Stimulated activated CD8-positive, alpha-beta memory T cell treated with anti-CD3 and anti-CD28 coated beads, Interleukin-7, amount 100 ng/mL, for 48 hours (primary cell): Measurements from ENCODE around the gene NUP85.
"Not testable (repeated sequence)": the region's sequence is repeated elsewhere in the genome, so short reads cannot be mapped to it uniquely, and the experiment has no call there.

Experiments used
- DNase-seq, 2 donors: peaks; one replicate each; pipeline ENCODE4 v3.0.0-alpha.2; 2020; ENCODE audit warnings: low read depth in 1 of 2; ENCODE audit errors: extremely low read depth in 1 of 2

NUP85 gene

DNA sequence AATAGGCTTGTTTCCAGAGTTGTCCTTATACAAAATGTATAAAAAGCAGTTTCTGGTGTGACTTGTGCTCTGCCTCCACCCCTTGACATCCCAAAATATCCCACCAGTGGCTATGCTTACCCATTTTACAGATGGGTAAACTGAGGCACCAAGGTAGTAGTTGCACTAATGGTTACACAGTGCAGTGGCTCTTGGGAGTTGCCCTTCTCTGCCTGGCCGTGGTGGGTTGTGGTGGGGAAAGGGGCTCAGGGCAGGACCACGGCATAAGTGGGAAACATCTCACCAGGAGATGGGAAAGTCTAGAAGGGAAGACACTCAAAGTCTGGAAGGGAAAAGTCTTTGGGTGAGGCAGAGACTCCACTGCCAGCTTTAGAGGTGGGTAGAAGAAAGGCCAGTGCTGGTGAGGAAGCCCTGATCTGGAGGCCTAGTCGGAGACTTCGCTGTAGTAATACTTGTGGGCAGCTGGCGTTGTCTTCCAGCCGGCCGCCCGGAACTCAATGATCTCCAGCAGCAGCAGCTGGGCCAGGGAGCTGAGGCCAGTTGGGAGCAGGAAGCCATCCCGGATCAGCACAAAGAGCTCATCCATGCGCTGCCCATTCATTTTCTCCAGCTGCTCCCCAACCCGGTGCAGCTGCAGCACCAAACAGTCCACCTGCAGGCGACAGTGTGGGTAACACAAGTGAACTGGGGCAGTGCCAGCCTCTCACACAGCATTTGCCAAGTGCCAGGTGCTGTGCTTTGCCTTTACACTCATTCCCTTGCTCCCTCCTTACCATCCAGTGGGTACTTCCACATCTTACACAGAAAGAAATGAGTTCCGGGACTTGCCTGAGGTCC, 61.1 kb downstream of the NUP85 start:
- no peak for DNase-seq

DNA sequence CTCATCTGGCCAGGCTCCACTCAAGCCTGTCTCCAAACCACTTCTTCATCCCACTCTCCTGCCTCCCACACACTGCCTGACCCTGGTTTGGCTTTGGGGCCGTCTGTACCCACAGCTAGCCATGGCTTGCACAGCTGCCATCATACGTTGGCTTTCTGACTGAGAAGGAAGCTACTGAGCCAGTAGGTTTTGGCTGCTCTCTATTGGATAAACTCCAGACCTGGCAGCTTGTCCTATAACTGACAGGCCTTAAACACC, 61.6 kb downstream of the NUP85 start:
- DNase-seq = no peak

DNA sequence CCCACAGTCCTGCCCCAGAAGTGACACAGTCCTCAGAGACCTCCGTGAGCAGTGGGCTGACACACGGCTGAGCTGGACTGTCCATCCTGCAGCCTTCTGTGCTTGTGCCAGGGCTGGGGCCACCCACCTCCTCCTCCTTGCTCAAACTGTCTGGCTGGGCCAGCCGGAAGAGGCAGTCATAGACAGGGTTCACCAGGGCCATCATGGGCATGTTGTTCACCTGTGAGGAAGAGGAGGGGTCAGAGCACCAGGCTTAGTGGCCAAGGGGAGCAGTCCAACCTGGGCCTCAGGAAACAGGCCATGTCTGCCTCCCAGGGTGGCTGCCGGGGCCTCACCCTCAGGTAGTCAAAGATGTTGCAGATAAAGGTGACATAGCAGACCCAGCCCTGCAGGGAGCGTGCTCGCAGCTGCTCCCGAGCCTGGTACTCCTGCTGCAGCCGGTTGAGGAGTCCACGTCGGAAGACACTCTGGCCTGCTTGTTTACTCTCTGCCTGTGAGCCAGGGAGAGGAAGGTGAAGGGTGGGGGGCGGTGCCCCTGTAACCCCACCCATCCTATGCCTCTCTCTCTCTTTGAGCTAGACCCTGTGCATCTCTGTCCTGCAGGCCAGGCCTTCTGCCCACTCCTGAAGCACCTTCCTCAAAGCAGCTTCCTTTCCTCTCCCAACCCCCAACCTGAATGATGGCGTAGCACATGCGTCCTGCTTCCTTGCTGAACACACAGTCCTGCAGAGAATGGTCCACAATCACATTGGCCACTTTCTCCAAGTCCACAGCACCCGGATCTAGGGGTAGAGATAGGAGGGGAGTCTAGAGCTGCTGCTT, 62.1 kb downstream of the NUP85 start:
- no peak for DNase-seq

DNA sequence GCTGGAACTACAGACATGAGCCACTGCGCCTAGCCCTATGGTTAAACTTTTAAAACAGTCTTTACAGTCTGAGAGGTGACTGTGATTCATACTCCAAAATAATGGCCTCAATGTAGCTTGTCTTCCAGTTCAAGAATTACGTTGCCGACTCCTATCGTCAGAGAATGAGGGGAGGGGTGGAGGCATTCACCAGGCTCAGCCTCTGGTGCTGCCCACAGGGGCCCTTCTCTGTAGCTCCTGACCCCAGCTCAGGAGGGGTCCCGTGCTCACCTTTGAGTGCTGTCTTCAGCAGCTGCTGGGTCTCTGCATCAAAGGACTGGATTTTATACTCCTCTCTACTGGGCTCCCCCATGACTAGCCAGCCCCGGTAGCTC, 64.4 kb downstream of the NUP85 start:
- no peak for DNase-seq

DNA sequence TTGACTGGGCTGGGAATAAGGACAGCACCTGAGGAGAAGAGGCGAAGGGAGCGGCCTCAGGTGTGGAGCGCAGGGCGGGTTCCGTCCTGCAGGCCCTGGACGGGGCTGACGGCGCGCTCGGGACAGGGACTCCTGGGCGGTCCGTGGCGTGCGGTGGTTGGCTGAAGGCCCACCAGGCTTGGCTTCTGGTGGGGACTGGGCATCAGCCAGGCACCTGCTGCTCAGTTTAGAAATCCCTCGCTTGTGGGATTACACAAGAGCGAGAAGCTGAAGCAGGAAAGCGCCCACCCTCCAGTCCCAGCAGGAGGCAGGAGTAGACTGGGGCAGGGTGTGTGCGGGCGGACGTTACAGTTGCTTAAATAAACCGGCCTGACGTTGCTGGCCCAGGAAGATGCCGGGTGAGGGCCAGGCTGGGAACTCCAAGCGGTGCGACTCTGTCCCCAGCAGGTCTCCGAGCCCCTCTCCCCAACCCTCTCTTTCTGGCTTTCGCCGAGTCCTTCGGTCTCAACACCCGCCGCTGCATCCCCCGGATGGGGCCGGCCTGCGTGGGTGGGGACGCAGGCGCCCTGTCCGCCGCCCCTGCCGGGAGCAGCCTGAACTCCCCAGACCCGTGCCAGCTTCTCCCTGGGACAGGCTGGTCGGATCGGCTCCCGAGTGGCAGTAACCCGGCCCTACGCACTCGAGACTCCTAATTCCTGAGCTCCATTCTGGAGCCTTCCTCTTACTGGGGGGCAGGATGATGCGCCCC, 64.9 kb downstream of the NUP85 start:
- peak; percentile 50 to 59 for DNase-seq

DNA sequence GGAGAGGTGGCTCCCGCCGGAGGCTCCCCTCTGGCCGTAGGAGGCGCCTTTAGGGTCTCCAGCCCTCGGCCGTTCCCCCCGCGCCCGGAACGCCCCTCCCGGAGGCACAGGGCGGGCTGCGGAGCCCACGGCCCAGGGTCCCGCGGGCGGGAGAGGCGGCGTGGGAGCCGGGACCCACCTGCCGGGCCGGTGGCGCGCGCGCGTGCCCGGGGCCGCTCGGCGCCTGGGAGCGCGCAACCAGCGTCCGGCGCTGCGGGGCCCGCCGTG, 65.4 kb downstream of the NUP85 start, which contains the start of gene MIF4GD:
TSS of gene MIF4GD (minus strand) at position 266 of the 267 bp plus-strand sequence. CDS start 1,036 bp downstream, outside the sequence.
- DNase-seq = no peak

DNA sequence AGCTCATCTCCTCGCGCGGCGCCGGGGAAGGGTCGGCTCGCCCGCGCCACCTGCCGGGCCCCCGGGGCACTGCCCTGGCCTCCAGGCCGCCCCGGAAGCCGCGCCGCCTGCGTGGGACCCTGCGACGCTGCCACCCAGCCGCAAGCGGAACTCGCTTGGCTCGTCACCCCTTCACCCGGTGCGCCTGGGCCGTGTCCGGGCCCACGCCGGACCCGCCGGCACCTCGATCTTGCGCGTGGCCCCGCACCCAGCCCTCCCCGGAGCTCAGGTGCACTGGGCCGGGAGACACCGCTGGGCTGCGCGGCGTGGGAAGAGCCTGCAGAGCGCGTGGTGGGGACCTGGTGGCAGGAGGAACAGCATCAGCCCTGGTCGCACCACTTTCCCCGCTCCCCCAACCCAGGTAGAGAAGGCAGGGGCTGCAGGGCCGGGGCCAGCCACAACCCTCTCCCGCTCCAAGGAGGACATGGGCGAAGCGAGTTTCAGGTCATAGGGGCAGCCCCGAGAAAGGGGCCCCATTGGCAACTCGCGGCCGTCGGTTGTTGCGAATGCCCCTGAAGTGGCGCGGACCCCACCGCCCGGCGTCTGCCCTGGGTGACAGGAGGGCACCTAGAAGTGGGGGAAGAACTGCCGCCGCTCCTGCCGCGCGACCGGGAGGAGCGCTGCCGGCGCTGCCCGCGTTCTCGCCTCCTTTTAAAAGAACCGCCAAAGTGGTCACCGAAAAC, 65.9 kb downstream of the NUP85 start:
- peak; percentile 66 to 84 for DNase-seq

DNA sequence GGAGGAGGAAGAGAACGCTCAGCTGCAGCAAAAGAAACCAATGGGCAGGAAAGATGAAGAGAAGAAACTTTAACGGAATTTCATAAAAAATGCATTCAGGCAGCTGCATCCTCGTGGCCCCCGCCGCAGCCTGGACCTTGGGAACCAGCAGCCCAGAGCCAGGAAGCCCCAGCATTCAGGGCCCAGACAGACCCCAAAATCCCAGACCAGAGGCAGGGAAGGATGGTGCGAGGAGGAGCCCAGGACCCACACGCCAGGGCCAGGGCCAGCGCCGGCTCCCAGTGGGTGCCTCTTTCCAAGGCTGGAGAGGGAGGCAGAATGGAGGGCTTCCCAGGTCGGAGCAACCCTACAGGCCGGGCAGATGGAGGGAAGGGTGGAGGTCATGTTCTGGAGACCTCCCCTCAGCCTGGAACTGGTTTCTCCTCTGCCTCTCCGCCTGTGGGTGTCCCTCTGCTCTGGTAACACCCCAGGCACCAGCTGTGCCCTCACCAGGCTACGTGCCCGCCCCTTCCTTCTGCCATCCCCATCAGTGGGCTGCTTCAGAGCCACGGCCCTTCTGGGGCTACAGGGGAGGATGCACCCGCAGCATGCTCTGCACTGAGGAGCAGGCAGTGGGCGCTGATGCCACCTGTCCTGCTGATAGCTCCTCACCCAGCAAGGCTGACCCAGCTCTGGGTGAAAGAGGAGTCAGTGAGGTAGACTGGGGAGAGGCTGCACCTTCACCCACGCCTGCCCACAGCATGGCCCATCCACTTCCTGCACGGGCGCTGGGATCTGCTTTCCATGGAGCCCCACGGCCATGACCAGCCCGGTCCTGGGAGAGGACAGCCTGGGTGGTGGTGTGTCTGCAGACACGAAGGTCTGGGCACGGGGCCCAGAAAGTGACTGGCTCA, 66.7 kb downstream of the NUP85 start:
- no peak for DNase-seq

DNA sequence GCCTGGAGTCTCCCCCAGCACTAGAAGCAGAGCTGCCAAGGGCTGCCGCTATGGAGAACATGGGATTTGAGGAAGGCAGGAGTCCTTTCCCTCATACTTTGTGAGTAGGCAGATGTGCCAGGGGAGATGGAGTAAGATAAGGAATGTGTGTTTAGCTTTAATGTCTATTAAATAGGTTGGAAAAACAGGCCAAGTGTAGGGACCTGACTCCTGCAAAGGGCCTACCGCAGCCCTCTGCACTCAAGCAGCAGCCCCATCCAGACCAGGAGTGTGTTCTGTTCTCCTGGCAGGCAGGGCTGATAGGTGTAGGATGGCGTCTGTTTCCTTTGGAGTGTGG, 67.3 kb downstream of the NUP85 start:
- DNase-seq = no peak

DNA sequence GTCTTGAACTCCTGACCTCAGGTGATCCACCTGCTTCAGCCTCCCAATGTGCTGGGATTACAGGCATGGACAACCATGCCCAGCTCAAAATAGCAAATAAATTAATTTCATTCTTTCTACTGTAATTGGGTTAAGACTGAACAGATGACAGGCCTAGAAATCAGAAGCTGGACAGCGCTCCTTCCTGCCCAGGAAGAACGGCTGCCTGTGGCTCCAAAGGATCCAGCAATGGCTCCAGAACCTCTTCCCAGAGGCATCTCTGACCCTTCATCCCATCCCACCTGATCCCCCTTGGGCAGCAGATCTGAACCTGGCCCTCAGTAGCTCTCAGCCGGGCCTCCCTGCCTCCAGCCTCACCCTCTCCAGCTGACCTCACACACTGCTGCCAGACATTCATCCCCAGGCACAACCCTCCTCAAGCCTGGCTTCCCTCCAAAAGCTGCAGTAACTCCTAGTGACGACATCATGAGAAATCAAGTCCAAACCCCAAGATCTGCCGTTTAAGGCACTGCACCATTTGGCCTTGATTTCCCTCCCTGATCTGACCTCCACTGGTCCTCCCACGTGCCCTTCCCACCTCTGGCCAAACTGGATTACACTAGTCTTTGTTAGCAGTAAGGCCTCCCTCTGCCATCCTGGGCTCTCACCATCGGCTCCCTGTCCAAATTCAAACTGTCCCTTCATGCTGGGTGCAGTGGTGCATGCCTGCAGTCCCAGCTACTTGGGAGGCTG, 68.7 kb downstream of the NUP85 start:
- no peak for DNase-seq

DNA sequence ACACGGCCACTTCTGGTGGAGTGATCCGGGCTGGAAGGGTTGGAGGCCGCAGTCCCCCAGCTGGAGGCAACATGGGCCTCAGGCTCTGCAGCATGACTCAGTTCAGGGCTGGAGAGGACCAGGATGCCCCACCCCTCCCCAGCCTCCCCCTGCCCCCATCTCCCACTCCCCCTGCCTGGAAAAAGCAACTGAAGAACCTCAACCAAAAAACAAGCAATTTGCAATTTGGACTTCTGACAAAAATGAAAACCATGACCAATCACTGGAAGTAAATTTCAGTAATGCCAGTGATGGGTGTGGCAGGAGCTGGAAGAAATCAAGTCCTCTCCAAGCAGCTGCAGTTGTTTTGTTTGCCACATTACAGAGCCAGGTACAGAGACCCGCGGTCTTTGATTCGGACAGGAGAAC, 72.2 kb downstream of the NUP85 start:
- DNase-seq = no peak

DNA sequence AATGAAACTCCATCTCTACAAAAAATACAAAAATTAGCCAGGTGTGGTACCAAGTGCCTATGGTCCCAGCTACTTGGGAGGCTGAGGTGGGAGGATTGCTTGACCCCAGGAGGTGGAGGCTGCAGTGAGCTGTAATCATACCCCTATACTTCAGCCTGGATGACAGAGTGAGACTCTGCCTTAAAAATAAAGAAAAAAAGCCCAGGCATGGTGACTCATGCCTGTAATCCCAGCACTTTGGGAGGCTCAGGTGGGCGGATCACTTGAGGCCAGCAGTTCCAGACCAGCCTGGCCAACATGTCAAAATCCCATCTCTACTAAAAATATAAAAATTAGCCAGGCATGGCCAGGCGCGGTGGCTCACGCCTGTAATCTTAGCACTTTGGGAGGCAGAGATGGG, 74.7 kb downstream of the NUP85 start:
- not testable (repeated sequence) for DNase-seq

DNA sequence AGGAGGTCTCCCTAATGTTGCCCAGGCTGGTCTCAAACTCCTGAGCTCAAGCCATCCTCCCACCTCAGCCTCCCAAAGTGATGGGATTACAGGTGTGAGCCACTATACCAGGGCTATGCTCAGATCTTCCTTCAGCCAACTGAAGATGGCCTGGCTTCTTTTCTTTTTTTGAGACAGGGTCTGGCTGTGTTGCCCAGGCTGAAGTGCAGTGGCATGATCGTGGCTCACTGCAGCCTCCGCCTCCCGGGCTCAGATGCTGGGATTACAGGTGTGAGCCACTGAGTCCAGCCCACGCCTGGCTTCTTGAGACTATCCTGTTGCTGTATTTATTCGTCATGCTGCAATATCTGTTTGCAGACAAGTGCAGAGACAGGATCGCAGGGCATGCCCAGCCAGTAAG, 79.6 kb downstream of the NUP85 start:
- no peak for DNase-seq
